Measurements from ENCODE around the gene OR6K3. TPM values are rescaled to one million over a fixed set of nuclear protein-coding genes. Genes with fewer than 3 reads are reported as not detected.

Gene OR6K3
- total RNA-seq, 1 donor from 2014 or later, result not detected

GRCh38 chr1:158687037-158687436 is 33.5 kb downstream of the OR6K3 start:
- no peak for DNase-seq (ENCODE audit: low spot score in 2 of 2, unreplicated experiment in 2 of 2)
- TF ChIP-seq CTCF (IDR thresholded peaks at IDR 0.05; ENCODE audit: unreplicated experiment), result no peak
- no peaks in the 10 kb centered on the region for H3K4me1 Mint-ChIP-seq
- no peak overlapping the region for H3K4me3 Mint-ChIP-seq
- no peak overlapping the region for H3K27ac Mint-ChIP-seq
- H3K9me3 Mint-ChIP-seq, result no peaks in the 10 kb centered on the region
- H3K36me3 Mint-ChIP-seq, result no peaks in the 10 kb centered on the region
- H3K27me3 Mint-ChIP-seq (ENCODE audit: low read depth), result peaks cover 6% of the 10 kb centered on the region

GRCh38 chr1:158686111-158687009 is 34.2 kb downstream of the OR6K3 start, which contains the start of gene SPTA1:
TSS of gene SPTA1 (minus strand) at chr1:158686715. CDS start at chr1:158686517, 198 bp downstream.
- no peaks in the 10 kb centered on the region for H3K4me1 Mint-ChIP-seq
- no peaks in the 10 kb centered on the region for H3K36me3 Mint-ChIP-seq
- H3K9me3 Mint-ChIP-seq, result no peaks in the 10 kb centered on the region
- peaks cover 9% of the 10 kb centered on the region for H3K27me3 Mint-ChIP-seq (ENCODE audit: low read depth)
- no peak for DNase-seq (ENCODE audit: low spot score in 2 of 2, unreplicated experiment in 2 of 2)
- TF ChIP-seq CTCF (IDR thresholded peaks at IDR 0.05; ENCODE audit: unreplicated experiment), result no peak
- no peak within 1 kb of the TSS for H3K4me3 Mint-ChIP-seq
- no peak within 1 kb of the TSS for H3K27ac Mint-ChIP-seq

GRCh38 chr1:158685085-158685484 is 35.4 kb downstream of the OR6K3 start:
- Mint-ChIP-seq H3K4me3 (no peak overlapping the region), H3K27me3 (ENCODE audit: low read depth) (peaks cover 12% of the 10 kb centered on the region), H3K4me1 (no peaks in the 10 kb centered on the region), H3K36me3 (no peaks in the 10 kb centered on the region), H3K27ac (no peak overlapping the region), H3K9me3 (no peaks in the 10 kb centered on the region)
- no peak for TF ChIP-seq CTCF (IDR thresholded peaks at IDR 0.05; ENCODE audit: unreplicated experiment)
- DNase-seq (ENCODE audit: low spot score in 2 of 2, unreplicated experiment in 2 of 2), result no peak

GRCh38 chr1:158681606-158682005 is 38.9 kb downstream of the OR6K3 start:
- H3K36me3 Mint-ChIP-seq, result no peaks in the 10 kb centered on the region
- no peak for TF ChIP-seq CTCF (IDR thresholded peaks at IDR 0.05; ENCODE audit: unreplicated experiment)
- DNase-seq (ENCODE audit: low spot score in 2 of 2, unreplicated experiment in 2 of 2), result no peak
- H3K27me3 Mint-ChIP-seq (ENCODE audit: low read depth), result peaks cover 16% of the 10 kb centered on the region
- no peaks in the 10 kb centered on the region for H3K9me3 Mint-ChIP-seq
- no peak overlapping the region for H3K4me3 Mint-ChIP-seq
- no peak overlapping the region for H3K27ac Mint-ChIP-seq
- no peaks in the 10 kb centered on the region for H3K4me1 Mint-ChIP-seq

- no peak overlapping the region for H3K27ac Mint-ChIP-seq
- no peaks in the 10 kb centered on the region for H3K4me1 Mint-ChIP-seq
- TF ChIP-seq CTCF (IDR thresholded peaks at IDR 0.05; ENCODE audit: unreplicated experiment), result no peak
- no peak for DNase-seq (ENCODE audit: low spot score in 2 of 2, unreplicated experiment in 2 of 2)
- peaks cover 16% of the 10 kb centered on the region for H3K27me3 Mint-ChIP-seq (ENCODE audit: low read depth)
- H3K36me3 Mint-ChIP-seq, result no peaks in the 10 kb centered on the region
- H3K4me3 Mint-ChIP-seq, result no peak overlapping the region
- no peaks in the 10 kb centered on the region for H3K9me3 Mint-ChIP-seq
These were observed 41.2 kb downstream of the OR6K3 start for GRCh38 chr1:158679289-158679688.
